HG02938 (cell line): Measurements from ENCODE around the gene GOLT1B.

Experiments
- ATAC-seq: cut with Tn5 transposase; IDR thresholded peaks from one replicate; pipeline ENCODE4 v1.9.1; 2021; ENCODE audit warnings: mild to moderate bottlenecking, moderate library complexity; ENCODE audit not compliant: unreplicated experiment

GOLT1B gene

DNA sequence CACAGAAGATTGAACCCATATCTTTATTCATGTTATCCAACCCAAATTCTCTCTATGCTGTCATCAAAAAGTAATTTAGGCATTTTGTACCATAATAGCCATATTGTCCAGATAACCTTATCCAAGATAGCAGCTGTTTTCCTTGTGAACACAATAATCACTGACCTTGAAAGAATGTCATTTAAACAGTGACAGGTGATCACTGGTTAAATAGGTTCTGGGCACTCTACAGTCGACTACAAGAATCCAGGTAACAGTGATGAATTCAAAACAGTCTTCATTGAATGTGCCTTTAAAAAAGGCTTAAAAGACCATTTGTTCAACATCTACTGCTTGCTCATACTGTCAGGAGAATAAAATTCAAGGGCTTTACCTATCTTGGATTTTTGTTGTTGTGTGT is 20.0 kb downstream of the GOLT1B start:
- ATAC-seq = no peak

DNA sequence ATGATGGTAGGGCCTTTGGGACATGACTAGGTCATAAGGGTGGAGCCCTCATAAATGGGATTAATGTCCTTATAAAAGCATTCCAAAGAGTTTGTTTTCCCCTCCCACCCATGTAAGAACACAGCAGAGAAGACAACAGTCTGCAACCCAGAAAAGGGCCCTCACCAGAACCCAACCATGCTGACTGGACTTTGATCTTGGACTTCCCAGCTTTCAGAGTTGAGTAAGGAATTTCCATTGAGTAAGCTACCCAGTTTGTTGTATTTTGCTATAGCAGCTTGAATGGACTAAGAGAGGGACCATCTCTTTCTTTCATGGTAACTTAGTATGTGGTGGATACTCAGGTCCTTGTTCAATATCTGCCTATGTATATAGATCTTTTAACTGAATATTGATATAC is 21.6 kb downstream of the GOLT1B start:
- no peak for ATAC-seq

DNA sequence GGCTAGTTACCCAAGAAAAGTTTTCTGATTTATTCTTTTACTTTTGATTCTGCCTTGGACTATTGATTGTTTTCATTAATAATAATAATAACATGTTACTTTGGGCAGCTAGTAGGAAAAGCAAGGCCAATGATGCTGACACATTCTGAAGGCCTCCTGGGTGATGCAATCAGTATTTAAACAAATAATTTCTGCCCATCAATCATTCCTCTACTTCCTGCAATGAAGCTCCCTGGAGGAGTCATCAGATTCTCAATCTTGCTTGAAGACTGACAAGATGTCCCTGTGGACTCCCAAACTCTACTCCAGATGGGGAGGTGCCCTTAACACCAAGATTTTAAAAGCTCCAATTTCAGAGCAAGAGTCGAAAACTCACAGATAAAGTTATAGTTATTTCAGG is 24.5 kb downstream of the GOLT1B start, which contains the start of gene SPX:
Gene SPX, plus strand, starts transcription at position 244 of the 400 bp plus-strand sequence. CDS start 177 bp downstream, outside the sequence.
- no peak for ATAC-seq

DNA sequence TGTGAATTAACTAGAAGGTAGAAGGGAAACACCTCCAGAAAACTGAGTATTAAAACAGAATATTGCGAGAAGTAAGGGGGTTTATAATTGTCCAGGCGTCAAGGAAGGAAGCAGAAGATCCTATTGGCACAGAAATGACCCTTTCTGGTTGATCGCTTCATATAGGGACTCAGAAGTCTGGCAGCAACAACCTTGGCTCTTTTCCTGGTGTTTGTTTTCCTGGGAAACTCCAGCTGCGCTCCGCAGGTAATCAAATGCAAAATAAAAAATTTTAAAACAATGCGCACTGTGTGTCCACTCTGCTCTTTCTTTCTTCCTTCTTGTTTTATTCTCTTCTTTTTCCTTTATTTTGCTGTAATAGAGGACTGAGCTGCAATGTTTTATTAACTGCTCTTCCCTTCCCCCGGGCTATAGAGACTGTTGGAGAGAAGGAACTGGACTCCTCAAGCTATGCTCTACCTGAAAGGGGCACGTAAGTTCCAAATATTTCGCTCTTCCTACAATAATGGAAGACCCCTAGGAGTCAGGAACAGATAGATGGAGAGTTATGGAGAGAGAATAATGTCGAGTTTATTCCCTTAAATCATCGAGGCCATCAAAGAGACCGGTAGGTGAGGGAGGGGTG is 25.2 kb downstream of the GOLT1B start:
- ATAC-seq = no peak

DNA sequence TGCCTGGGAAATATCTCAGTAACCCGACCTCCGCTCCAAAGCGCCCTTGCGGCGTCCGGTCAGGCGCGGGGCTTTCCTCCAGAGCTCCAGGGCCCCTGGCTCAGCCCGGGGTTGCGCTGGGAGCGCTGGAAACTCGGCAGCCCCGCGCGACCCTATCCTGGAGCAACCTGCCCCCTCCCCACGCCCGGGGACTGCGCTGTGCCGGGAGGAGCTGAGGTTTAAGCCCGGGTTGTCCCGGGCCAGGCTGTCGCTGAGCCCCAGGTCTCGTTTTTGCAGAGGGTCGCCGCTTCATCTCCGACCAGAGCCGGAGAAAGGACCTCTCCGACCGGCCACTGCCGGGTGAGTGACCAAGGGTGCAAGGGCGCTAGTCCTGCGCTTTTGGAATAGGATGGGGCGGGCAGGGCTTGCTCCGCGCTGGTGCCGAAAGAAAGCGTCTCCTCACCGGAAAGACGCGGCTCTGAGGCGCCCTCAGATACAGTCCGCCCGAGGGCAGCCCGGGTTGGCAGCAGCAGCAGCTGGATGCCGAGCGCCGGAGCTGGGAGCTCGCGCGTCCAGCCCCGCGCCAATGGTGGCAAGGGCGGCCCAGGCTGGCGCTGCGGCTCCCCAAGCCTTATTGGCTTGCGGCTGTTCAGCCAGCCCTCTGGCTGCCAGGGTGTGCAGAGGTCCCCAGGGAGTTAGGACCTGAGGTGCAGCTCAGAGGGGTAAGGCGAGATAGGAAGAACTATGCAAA is 26.0 kb downstream of the GOLT1B start:
- ATAC-seq = peak; percentile 77

DNA sequence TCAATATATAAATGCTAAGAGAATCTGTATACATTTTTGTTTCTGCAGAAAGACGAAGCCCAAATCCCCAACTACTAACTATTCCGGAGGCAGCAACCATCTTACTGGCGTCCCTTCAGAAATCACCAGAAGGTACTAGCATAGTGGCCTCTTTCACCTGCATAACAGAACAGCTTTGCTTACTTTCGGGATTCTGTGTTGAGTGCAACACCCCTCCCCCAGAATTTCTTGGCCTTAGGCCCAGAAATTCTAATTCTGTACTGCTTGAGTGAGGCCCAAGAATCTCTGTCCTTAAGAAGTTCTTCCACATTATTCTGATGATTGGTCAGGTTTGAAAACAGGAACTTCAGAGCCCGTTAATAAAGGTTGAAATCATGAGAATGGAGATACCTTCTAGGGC is 27.4 kb downstream of the GOLT1B start:
- no peak for ATAC-seq

DNA sequence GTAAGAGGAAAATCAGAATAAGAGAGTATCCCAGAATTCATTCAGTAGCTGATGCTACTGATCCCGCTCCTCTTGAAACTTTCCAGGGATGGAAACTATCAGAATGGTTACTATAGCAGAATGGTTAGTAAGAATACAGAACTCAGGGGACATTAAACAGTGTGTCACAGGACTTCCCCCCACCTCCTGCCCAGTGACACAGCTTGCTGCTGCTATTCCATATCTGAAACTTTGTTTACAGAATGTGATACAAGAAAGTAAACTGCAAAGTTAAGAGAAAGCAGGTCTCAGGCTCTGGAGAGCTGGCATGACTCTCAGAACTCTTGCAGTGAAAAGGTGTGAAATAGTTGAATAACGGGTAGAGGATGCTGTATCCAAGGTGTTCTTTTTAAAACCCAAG is 27.9 kb downstream of the GOLT1B start:
- ATAC-seq = no peak

DNA sequence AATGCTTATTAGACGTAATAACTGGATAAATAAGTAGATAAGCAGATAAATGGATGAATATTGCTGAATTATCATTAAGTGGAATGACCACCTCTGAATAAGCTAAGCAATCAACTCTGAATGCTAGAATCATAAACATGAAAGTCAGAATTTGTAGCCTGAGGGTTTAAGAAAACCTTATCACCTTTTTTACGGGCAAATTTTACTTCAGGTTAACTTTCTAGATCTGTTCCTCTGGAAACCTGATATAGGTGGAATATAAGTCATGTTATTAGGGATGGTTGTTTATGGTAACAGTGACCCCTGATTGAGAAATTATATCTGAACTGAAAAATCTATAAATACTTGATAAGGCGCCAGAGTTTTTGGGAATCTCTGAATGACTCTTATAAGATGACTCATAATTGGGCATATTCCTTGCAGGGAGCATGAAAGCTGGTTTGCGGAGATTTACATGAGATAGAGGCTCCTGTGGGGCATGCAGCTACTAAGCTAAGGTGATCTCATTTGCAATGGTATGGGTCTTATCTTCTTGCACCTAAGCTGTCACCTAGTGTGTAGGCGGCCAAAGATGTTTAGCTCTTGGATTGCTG is 36.6 kb downstream of the GOLT1B start:
- no peak for ATAC-seq

DNA sequence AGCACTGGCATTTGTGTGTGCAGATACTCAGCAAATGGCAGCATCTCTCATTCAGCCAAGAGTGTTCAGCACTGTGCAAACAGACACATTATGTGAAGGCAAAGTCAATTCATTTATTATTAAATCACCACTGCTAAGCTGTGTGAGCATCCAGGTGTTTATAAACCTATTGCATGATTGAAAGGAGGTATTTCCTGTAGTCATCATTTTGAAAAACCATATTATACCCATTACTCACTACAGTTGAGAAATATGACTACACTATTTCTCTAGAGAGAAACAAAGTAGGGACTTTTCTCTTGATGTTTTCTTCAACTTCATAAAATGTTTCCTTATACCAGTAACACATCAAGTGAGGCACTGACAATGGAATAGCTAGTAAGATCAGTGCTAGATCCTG is 38.2 kb downstream of the GOLT1B start:
- ATAC-seq = no peak

DNA sequence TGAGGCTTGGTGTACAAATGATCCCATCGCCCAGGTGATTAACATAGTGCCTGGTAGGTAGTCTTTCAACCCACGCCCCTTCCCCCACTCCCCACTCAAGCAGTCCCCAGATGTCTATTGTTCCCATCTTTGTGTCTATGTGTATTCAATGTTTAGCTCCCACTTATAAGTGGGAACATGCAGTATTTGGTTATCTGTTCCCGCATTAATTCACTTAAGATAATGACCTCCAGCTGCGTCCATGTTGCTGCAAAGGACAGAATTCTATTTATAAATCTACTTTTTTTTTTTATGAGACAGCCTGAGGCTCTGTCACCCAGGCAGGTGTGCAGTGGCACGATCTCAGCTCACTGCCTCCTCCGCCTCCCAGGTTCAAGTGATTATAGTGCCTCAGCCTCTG is 40.2 kb downstream of the GOLT1B start:
- ATAC-seq = no peak

DNA sequence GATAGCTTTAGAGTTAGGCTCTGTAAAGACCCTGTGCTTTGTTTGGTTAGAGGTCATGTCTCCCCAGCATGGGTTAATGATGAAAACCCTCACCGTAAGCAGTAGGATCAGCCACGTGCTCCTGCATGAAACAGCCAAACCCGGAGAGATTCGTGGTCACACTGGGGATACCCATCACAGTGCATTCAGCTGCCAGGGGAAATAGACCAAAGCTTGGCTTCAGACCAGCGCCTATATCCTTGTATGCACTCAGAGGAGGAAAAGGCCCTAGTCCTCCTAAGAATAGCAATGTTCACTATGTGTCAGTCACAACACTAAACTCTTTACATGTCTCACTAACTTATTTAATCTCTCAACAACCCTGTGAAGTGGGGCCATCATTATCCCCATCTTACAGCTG is 40.8 kb downstream of the GOLT1B start:
- no peak for ATAC-seq

DNA sequence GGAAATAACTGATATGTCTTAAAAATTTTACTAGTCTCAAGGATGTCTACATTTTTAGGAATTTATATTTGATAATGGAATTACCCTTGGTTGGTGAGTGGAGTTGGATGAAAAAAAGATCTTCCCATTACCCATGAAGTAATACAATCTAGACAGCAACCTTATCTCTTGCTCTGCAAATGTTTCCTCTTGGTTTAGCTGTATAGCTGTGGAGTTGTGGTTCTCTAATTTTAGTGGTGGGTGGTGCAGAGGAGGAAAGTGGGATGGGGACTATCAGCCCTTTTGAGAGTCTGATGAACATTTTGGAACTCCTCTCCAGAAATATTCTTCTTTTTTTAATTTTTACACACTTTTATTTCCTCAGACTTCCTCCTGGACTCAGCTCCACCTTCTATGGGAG is 41.6 kb downstream of the GOLT1B start:
- ATAC-seq = no peak

DNA sequence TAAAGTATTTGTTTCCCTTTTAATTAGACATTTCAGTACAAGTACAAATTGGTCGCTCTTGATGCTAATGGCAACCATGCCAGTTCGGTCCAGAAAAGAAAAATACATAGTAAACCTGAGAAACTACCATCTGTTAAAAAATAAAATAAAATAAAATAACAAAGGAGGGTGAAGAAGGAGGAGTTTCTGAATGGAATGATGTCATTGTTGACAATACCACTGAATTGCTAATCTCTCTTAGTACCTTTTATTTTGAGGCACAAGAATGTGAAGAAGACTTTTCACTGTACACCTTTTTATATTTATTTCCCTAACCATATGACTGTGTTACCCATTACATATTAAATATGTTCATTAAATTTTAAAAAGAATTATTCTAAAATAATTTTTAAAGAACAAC is 44.0 kb downstream of the GOLT1B start:
- no peak for ATAC-seq

DNA sequence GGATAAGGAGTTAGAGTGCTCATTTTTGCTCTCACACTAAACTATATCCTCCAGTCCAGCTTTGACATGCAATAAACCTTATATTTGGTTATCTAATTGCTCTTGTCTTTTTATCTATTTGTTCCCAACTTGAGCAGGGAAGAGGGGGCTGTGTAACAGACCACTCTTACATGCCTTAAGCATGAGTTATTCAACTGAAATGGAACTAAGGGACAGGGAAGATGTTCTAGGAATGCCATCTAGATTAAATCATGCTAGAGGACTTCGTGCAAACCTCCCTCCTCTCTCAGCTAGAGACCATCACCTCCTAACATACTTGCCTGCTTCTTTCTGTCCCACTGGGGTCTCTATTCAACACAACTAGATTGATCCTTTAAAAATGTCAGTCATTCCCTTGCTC is 45.1 kb downstream of the GOLT1B start:
- no peak for ATAC-seq

DNA sequence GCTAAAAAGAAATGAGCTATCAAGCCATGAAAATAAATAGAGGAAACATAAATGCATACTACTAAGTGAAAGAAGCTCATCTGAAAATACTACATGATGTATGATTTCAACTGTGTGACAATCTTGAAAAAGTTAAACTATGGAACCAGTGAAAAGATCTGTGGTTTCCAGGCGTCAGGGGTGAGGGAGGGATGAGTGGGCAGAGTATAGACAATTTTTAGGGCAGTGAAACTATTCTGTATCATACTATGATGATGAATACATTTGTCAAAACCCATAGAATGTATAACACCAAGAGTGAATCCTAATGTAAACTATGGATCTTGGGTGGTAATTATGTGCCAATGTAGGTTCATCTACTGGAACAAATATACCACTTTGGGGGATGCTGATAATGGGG is 45.8 kb downstream of the GOLT1B start:
- no peak for ATAC-seq

DNA sequence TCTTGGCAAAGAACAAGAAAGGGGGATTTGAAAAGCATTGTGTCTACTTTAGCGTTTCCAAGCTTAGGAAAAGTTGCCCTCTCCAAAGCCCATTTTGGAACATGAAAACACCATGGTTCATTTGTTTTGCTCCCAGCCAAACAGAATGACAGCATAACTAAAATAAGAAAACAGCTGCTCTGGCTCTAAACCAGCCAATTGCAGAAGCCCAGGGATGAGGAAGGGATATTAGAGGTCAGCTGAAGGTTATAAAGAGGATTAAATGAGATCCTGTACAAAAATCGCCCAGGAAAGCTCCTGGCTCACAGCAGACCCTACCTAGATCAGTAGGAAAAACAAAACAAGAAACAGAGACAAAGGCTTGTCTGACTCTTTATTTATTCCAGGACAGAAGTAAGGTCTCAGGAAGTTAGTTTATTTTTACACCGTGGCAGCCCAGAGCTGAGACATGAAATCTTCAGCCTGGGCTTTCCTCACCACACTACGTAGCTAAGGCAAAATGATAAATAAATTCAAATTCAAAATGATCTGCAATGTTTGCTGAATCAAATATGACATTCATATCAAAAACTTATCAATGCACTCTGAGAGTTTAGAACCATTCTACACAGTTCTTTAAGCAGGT is 50.4 kb downstream of the GOLT1B start:
- ATAC-seq = no peak

DNA sequence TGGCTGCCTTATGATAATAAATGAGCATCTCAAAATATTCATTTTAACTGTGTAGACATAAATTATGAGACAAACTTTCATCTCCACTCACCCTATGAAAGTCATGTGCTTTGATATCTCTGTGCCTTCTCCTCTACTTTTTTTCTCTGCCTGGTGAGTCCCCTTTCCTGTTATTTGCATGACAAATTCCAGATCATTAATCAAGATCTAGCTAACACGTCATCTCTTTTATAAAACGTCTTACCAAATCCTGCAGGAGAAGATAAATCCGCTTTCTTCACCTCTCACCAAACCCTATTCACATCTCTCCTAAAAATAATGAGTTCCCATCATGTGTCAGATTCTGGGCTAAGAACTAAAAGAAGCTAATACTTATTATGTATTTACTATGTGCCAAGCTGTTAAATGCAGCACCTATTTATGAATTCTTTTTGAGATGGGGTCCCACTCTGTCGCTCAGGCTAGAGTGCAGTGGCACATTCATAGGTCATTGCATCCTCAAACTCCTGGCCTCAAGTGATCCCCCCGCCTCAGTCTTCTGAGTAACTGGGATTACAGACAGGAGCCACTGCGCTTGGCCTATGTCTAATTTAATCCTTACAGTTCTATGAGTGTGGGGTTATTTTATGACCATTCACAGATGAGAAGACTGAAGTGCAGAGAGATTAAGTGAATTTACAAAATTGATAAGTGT is 51.2 kb downstream of the GOLT1B start:
- no peak for ATAC-seq

DNA sequence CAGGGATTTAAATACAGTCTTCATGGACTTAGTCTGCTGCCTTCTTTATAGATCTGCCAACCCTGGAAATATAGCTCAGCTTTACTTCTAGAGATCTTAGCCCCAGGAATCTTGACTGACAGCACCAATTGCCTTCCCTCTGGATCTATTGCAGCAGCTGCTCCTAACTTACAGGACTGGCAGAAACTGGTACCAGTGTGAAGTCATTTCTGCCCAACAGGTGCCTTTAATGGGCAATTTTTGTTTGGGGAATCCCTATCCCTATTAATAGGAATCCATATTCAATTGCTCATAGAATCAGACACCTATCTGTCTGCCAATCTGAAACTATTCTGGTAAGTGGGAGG is 51.7 kb downstream of the GOLT1B start:
- ATAC-seq = no peak

DNA sequence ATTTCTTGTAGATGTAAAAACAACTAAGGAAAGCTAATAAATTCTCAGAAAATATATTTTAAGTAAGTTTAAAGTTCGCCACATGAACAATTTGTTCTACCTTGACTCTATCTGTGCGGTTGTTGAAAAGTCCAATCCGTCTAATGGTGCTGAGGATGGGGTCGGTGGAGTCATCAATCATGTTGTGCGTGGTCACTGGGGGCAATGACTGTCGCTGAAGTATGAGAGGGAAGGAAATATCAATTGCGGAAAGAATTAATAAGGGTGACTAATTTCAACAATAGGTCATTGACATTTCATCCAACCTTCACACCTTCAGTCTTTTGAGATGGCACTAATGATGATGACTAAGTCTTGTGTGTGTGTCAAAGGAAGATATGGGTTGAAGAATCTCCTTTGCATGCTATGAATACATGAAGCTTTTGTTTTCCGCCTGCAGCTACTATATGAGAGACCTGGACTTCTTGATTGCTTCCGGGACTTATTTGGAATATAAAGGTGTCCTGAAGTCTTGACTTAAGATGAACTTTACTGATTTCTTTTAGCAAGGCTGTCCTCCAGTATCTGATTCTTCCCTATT is 56.6 kb downstream of the GOLT1B start:
- no peak for ATAC-seq

DNA sequence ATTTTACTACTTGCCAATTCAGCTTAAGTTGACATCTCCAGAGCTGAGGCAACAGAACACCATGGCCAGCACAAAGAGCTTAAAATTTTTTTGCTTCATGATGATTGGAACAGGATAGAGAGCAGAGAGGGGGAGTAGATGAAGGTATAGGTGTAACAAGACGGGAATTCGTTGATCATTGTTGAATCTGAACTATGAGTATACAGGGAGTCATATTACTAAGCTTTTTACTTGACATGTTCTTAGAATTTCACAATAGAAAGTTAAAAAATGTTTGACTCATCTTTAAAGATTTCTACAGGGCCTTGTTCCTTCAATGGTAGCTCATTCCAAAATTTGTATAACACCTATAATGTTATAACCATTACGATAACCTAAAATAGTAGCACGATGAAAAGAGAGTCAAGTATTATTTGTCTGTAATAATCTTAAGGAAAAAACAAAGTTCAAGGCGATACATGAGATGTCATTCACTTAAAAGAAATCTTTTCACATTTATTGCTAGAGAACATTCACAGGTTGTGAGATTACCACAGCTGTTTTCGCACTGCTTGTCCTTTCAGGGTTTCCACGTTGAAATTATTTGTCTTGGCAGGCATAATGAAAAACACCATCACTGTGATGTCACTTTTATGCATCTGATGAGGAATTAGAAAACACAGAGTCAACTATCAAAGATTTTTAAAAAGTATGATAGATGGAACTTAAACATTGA is 58.4 kb downstream of the GOLT1B start:
- no peak for ATAC-seq
